ENCODE measurements around the gene NR2C2AP.
A peak's percentile ranks its signal among the peaks of the same experiment; 100 is the strongest.

The NR2C2AP gene

GRCh38 chr19:19213426-19214158, 10.4 kb upstream of the NR2C2AP start:
- H3K9ac ChIP-seq (ENCODE audit: low read depth, low read length), result no peak overlapping the region
- H3K4me1 ChIP-seq (ENCODE audit: control insufficient read depth, insufficient read depth, low read length), result no peaks in the 10 kb centered on the region
- H3K9me3 ChIP-seq (ENCODE audit: control insufficient read depth, insufficient read depth, low read length), result no peaks in the 10 kb centered on the region
- H3K36me3 ChIP-seq (ENCODE audit: control insufficient read depth, insufficient read depth, low read length), result no peaks in the 10 kb centered on the region
- H3K4me3 ChIP-seq (ENCODE audit: low read depth, low read length), result peak overlapping the region; percentile 1
- H3K27me3 ChIP-seq (ENCODE audit: control insufficient read depth, insufficient read depth, low read length), result peaks cover 59% of the 10 kb centered on the region

GRCh38 chr19:19212916-19213315, 9.7 kb upstream of the NR2C2AP start:
- Histone ChIP-seq H3K36me3 (ENCODE audit: control insufficient read depth, insufficient read depth, low read length) (no peaks in the 10 kb centered on the region), H3K9ac (ENCODE audit: low read depth, low read length) (no peak overlapping the region), H3K4me1 (ENCODE audit: control insufficient read depth, insufficient read depth, low read length) (no peaks in the 10 kb centered on the region), H3K9me3 (ENCODE audit: control insufficient read depth, insufficient read depth, low read length) (no peaks in the 10 kb centered on the region), H3K27me3 (ENCODE audit: control insufficient read depth, insufficient read depth, low read length) (peaks cover 61% of the 10 kb centered on the region), H3K4me3 (ENCODE audit: low read depth, low read length) (peak overlapping the region; percentile 56)

GRCh38 chr19:19211499-19212420, 8.5 kb upstream of the NR2C2AP start, which contains the start of gene NCAN:
Gene NCAN, plus strand, starts transcription at chr19:19211958. Its CDS starts 4,996 bp downstream, at chr19:19216954.
- Histone ChIP-seq H3K9me3 (ENCODE audit: control insufficient read depth, insufficient read depth, low read length) (no peaks in the 10 kb centered on the region), H3K36me3 (ENCODE audit: control insufficient read depth, insufficient read depth, low read length) (no peaks in the 10 kb centered on the region), H3K4me1 (ENCODE audit: control insufficient read depth, insufficient read depth, low read length) (no peaks in the 10 kb centered on the region), H3K9ac (ENCODE audit: low read depth, low read length) (no peak within 1 kb of the TSS), H3K4me3 (ENCODE audit: low read depth, low read length) (peak within 1 kb of the TSS; percentile 56), H3K27me3 (ENCODE audit: control insufficient read depth, insufficient read depth, low read length) (peaks cover 71% of the 10 kb centered on the region)

- H3K27me3 ChIP-seq (ENCODE audit: control insufficient read depth, insufficient read depth, low read length), result peaks cover 86% of the 10 kb centered on the region
- H3K9ac ChIP-seq (ENCODE audit: low read depth, low read length), result no peak overlapping the region
- no peak overlapping the region for H3K4me3 ChIP-seq (ENCODE audit: low read depth, low read length)
- no peaks in the 10 kb centered on the region for H3K4me1 ChIP-seq (ENCODE audit: control insufficient read depth, insufficient read depth, low read length)
- H3K36me3 ChIP-seq (ENCODE audit: control insufficient read depth, insufficient read depth, low read length), result no peaks in the 10 kb centered on the region
- H3K9me3 ChIP-seq (ENCODE audit: control insufficient read depth, insufficient read depth, low read length), result no peaks in the 10 kb centered on the region
Measured at GRCh38 chr19:19209372-19209771, 6.2 kb upstream of the NR2C2AP start.

- Histone ChIP-seq H3K4me3 (ENCODE audit: low read depth, low read length) (no peak overlapping the region), H3K9me3 (ENCODE audit: control insufficient read depth, insufficient read depth, low read length) (no peaks in the 10 kb centered on the region), H3K27me3 (ENCODE audit: control insufficient read depth, insufficient read depth, low read length) (peaks cover 74% of the 10 kb centered on the region), H3K4me1 (ENCODE audit: control insufficient read depth, insufficient read depth, low read length) (no peaks in the 10 kb centered on the region), H3K36me3 (ENCODE audit: control insufficient read depth, insufficient read depth, low read length) (no peaks in the 10 kb centered on the region), H3K9ac (ENCODE audit: low read depth, low read length) (no peak overlapping the region)
Measured at GRCh38 chr19:19207637-19208572, 4.7 kb upstream of the NR2C2AP start.

GRCh38 chr19:19206938-19207337, 3.7 kb upstream of the NR2C2AP start:
- H3K4me3 ChIP-seq (ENCODE audit: low read depth, low read length), result no peak overlapping the region
- H3K4me1 ChIP-seq (ENCODE audit: control insufficient read depth, insufficient read depth, low read length), result peaks cover 3% of the 10 kb centered on the region
- no peaks in the 10 kb centered on the region for H3K9me3 ChIP-seq (ENCODE audit: control insufficient read depth, insufficient read depth, low read length)
- H3K27me3 ChIP-seq (ENCODE audit: control insufficient read depth, insufficient read depth, low read length), result peaks cover 65% of the 10 kb centered on the region
- H3K36me3 ChIP-seq (ENCODE audit: control insufficient read depth, insufficient read depth, low read length), result no peaks in the 10 kb centered on the region
- H3K9ac ChIP-seq (ENCODE audit: low read depth, low read length), result no peak overlapping the region

GRCh38 chr19:19205416-19206410, 2.5 kb upstream of the NR2C2AP start:
- Histone ChIP-seq H3K9me3 (ENCODE audit: control insufficient read depth, insufficient read depth, low read length) (no peaks in the 10 kb centered on the region), H3K4me1 (ENCODE audit: control insufficient read depth, insufficient read depth, low read length) (peaks cover 3% of the 10 kb centered on the region), H3K4me3 (ENCODE audit: low read depth, low read length) (no peak overlapping the region), H3K9ac (ENCODE audit: low read depth, low read length) (no peak overlapping the region), H3K27me3 (ENCODE audit: control insufficient read depth, insufficient read depth, low read length) (peaks cover 56% of the 10 kb centered on the region), H3K36me3 (ENCODE audit: control insufficient read depth, insufficient read depth, low read length) (peaks cover 4% of the 10 kb centered on the region)

GRCh38 chr19:19204181-19204580, 967 bp upstream of the NR2C2AP start:
- Histone ChIP-seq H3K4me1 (ENCODE audit: control insufficient read depth, insufficient read depth, low read length) (peaks cover 3% of the 10 kb centered on the region), H3K36me3 (ENCODE audit: control insufficient read depth, insufficient read depth, low read length) (peaks cover 4% of the 10 kb centered on the region), H3K9ac (ENCODE audit: low read depth, low read length) (no peak overlapping the region), H3K27me3 (ENCODE audit: control insufficient read depth, insufficient read depth, low read length) (peaks cover 43% of the 10 kb centered on the region), H3K4me3 (ENCODE audit: low read depth, low read length) (no peak overlapping the region), H3K9me3 (ENCODE audit: control insufficient read depth, insufficient read depth, low read length) (no peaks in the 10 kb centered on the region)

- H3K27me3 ChIP-seq (ENCODE audit: control insufficient read depth, insufficient read depth, low read length), result peaks cover 34% of the 10 kb centered on the region
- peaks cover 3% of the 10 kb centered on the region for H3K4me1 ChIP-seq (ENCODE audit: control insufficient read depth, insufficient read depth, low read length)
- H3K36me3 ChIP-seq (ENCODE audit: control insufficient read depth, insufficient read depth, low read length), result peaks cover 14% of the 10 kb centered on the region
- H3K4me3 ChIP-seq (ENCODE audit: low read depth, low read length), result peak overlapping the region; percentile 93
- H3K9me3 ChIP-seq (ENCODE audit: control insufficient read depth, insufficient read depth, low read length), result no peaks in the 10 kb centered on the region
- peak overlapping the region; percentile 91 for H3K9ac ChIP-seq (ENCODE audit: low read depth, low read length)
Measured at GRCh38 chr19:19202707-19203011, 555 bp downstream of the NR2C2AP start.

- Histone ChIP-seq H3K9ac (ENCODE audit: low read depth, low read length) (peak overlapping the region; percentile 91), H3K4me1 (ENCODE audit: control insufficient read depth, insufficient read depth, low read length) (peaks cover 3% of the 10 kb centered on the region), H3K36me3 (ENCODE audit: control insufficient read depth, insufficient read depth, low read length) (peaks cover 18% of the 10 kb centered on the region), H3K4me3 (ENCODE audit: low read depth, low read length) (peak overlapping the region; percentile 93), H3K9me3 (ENCODE audit: control insufficient read depth, insufficient read depth, low read length) (no peaks in the 10 kb centered on the region), H3K27me3 (ENCODE audit: control insufficient read depth, insufficient read depth, low read length) (peaks cover 27% of the 10 kb centered on the region)
Measured at GRCh38 chr19:19201697-19202630, 1.2 kb downstream of the NR2C2AP start.
